K562 (cell line): ENCODE data around the gene C22orf39. TPM values are rescaled to one million over a fixed set of nuclear protein-coding genes. Genes with fewer than 3 reads are reported as not detected.

Source experiments
- CHD2 ChIP-seq: IDR thresholded peaks from 2 replicates; pipeline ENCODE4 v1.6.1; 2011; ENCODE audit warnings: low read depth, low read length
- ETV1 ChIP-seq: fragments of 450-650 bp; conservative IDR thresholded peaks from 2 replicates; pipeline ENCODE4 v1.6.1; 2016; ENCODE audit warnings: missing genetic modification characterization, control low read depth, low read depth, missing compliant biosample characterization
- HBP1 ChIP-seq: fragments of 450-650 bp; formaldehyde crosslinking; IDR thresholded peaks from 2 replicates; pipeline ENCODE4 v1.4.0; 2022; ENCODE audit warnings: missing genetic modification characterization
- HMG20A ChIP-seq: fragments of 450-650 bp; formaldehyde crosslinking; conservative IDR thresholded peaks from 2 replicates; pipeline ENCODE4 v1.4.0; 2020; ENCODE audit warnings: mild to moderate bottlenecking, mixed read lengths
- IRF9 ChIP-seq: fragments of 450-650 bp; IDR thresholded peaks from 2 replicates; pipeline ENCODE4 v1.6.1; 2016; ENCODE audit warnings: missing biosample characterization, missing genetic modification characterization
- JUN ChIP-seq, 2 experiments: sonication (generic) in 1 of 2; formaldehyde crosslinking in 1 of 2; IDR thresholded peaks; 2 replicates each; pipeline versions ENCODE4 v1.6.1 to v1.8.0; 2012 to 2022; ENCODE audit warnings: borderline replicate concordance in 2 of 2, mild to moderate bottlenecking in 2 of 2, improper control_type of control experiment in 1 of 2, low read depth in 1 of 2, low read length in 1 of 2, missing genetic modification reagents in 1 of 2
- KDM5B ChIP-seq: fragments of 200-600 bp; sonication (generic); IDR thresholded peaks from 2 replicates; pipeline ENCODE4 v1.6.1; 2012; ENCODE audit warnings: low read depth, mild to moderate bottlenecking, moderate library complexity, low read length, control low read depth, inconsistent platforms; ENCODE audit not compliant: insufficient replicate concordance
- KLF10 ChIP-seq: fragments of 250-450 bp; sonication (Bioruptor Pico); IDR thresholded peaks from 2 replicates; pipeline ENCODE4 v1.6.1; 2021; ENCODE audit warnings: matching md5 sums
- NR2C2 ChIP-seq, 2 experiments: fragments of 200-800 bp in 1 of 2; sonication (Bioruptor generic) in 1 of 2; sonication (generic) in 1 of 2; formaldehyde crosslinking in 1 of 2; IDR thresholded peaks; 2 replicates each; pipeline versions ENCODE4 v1.6.1 to v1.8.0; 2016 to 2022; ENCODE audit warnings: mild to moderate bottlenecking in 1 of 2, missing compliant biosample characterization in 1 of 2, missing genetic modification characterization in 1 of 2, missing genetic modification reagents in 1 of 2
- SREBF1 ChIP-seq: fragments of 150-350 bp; IDR thresholded peaks from 2 replicates; pipeline ENCODE4 v1.6.1; 2014; ENCODE audit warnings: antibody characterized with exemption, low read depth, low read length, borderline replicate concordance
- ZBTB43 ChIP-seq: sonication (generic); formaldehyde crosslinking; IDR thresholded peaks from 2 replicates; pipeline ENCODE4 v1.8.0; 2023; ENCODE audit warnings: mild to moderate bottlenecking, missing genetic modification reagents
- ZNF408 ChIP-seq: fragments of 250-450 bp; sonication (Bioruptor Pico); IDR thresholded peaks from 2 replicates; pipeline ENCODE4 v1.4.0; 2020; ENCODE audit warnings: low read depth, mild to moderate bottlenecking, moderate library complexity
- ZNF431 ChIP-seq: sonication (generic); formaldehyde crosslinking; IDR thresholded peaks from 2 replicates; pipeline ENCODE4 v1.8.0; 2022; ENCODE audit warnings: mild to moderate bottlenecking, missing genetic modification reagents
- ZNF668 ChIP-seq: fragments of 250-450 bp; sonication (Bioruptor Pico); IDR thresholded peaks from 2 replicates; pipeline ENCODE4 v1.8.0; 2022; ENCODE audit warnings: mild to moderate bottlenecking, inconsistent platforms
- polyA plus RNA-seq, 8 experiments: library from polyadenylated mRNA; depleted of rRNA in 4 of 8; stranded (reverse) in 5 of 8; unstranded in 3 of 8; fragments of >200 nt; fragmentation: Nextera tagmentation in 2 of 8; fragmentation: Illumina TruSeq in 1 of 8; extraction: Ambion mirVana in 2 of 8; extraction: Trizol in 1 of 8; gene quantifications; 2 replicates each; pipeline versions ENCODE4 v1.2.1 to v1.2.3, GENCODE V29; 2011 to 2014; ENCODE audit warnings: inconsistent platforms in 1 of 8, missing spikeins in 1 of 8
- total RNA-seq, 7 experiments: library from RNA; depleted of rRNA in 6 of 7; stranded (reverse); fragments of >200 nt in 6 of 7; fragmentation: Illumina TruSeq in 2 of 7; extraction: Trizol in 2 of 7; gene quantifications; 2 replicates each; pipeline versions ENCODE4 v1.2.1 to v1.2.3, GENCODE V29; 2011 to 2021; ENCODE audit warnings: low replicate concordance in 1 of 7
- TF ChIP-seq, protein P1 (sequence below): sonication (generic); formaldehyde crosslinking; IDR thresholded peaks from 2 replicates; pipeline ENCODE4 v1.8.1; 2023; ENCODE audit warnings: mild to moderate bottlenecking, missing genetic modification reagents
- TF ChIP-seq, protein P2 (sequence below): fragments of 450-650 bp; formaldehyde crosslinking; IDR thresholded peaks from 2 replicates; pipeline ENCODE4 v1.4.0; 2020; ENCODE audit warnings: mild to moderate bottlenecking, mixed read lengths

The C22orf39 gene
- total and polyA plus RNA-seq, 9 of the 15 experiments (the other 6 are each of a cell fraction or from before 2014, with no cell fraction given), result 20.4 to 139 (median 66.8) TPM

DNA sequence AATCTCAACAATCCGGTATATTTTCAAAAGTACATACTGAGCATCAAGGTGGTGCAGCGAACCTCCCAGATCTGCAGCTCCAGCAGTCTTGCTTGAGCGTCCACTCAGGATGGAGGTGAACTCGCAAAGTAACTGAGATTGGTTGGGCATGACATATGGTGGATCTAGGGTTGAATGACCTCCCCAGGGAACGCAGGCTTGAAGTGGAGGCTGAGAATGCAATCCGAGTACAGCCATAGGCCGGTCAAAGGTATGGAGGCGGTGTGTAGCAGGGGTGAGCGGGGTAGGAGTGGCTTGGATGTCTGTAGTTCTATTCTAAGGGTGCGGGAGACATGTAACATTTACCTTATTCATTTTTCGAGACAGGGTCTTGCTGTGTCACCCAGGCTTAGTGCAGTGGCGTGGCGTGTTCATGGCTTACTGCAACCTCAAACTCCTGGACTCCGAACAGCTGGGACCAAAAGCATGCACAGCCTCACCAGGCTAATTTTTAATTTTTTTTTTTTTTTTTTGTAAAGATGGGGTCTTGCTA, 631 bp upstream of the C22orf39 start (continued):
- TF ChIP-seq, protein P1, sequence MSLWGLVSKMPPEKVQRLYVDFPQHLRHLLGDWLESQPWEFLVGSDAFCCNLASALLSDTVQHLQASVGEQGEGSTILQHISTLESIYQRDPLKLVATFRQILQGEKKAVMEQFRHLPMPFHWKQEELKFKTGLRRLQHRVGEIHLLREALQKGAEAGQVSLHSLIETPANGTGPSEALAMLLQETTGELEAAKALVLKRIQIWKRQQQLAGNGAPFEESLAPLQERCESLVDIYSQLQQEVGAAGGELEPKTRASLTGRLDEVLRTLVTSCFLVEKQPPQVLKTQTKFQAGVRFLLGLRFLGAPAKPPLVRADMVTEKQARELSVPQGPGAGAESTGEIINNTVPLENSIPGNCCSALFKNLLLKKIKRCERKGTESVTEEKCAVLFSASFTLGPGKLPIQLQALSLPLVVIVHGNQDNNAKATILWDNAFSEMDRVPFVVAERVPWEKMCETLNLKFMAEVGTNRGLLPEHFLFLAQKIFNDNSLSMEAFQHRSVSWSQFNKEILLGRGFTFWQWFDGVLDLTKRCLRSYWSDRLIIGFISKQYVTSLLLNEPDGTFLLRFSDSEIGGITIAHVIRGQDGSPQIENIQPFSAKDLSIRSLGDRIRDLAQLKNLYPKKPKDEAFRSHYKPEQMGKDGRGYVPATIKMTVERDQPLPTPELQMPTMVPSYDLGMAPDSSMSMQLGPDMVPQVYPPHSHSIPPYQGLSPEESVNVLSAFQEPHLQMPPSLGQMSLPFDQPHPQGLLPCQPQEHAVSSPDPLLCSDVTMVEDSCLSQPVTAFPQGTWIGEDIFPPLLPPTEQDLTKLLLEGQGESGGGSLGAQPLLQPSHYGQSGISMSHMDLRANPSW (CRISPR knock-in tag), result peak; percentile 93; the same call in 1 of the 2 replicates
- TF ChIP-seq ZNF431 (CRISPR knock-in tag) (no peak), ZNF668 (CRISPR knock-in tag) (0 out of 2 replicates have a peak, but pooled peaks have one; percentile 4), HMG20A (CRISPR knock-in tag) (0 out of 2 replicates have a peak, but pooled peaks have one; percentile 42), IRF9 (tag) (no peak), KLF10 (no peak), HBP1 (CRISPR knock-in tag) (no peak), ETV1 (tag) (no peak; the same call in 1 of the 2 replicates), NR2C2 (CRISPR knock-in tag; IDR thresholded peaks at IDR 0.05) (no peak), NR2C2 (tag; IDR thresholded peaks at IDR 0.05) (no peak), ZBTB43 (CRISPR knock-in tag) (no peak), KDM5B (no peak), CHD2 (no peak), JUN (IDR thresholded peaks at IDR 0.05; ENCODE audit: borderline replicate concordance, low read depth, low read length) (no peak; the same call in 1 of the 2 replicates), JUN (CRISPR knock-in tag; IDR thresholded peaks at IDR 0.05; ENCODE audit: borderline replicate concordance) (no peak), SREBF1 (no peak), ZNF408 (CRISPR knock-in tag) (no peak)
- TF ChIP-seq, protein P2, sequence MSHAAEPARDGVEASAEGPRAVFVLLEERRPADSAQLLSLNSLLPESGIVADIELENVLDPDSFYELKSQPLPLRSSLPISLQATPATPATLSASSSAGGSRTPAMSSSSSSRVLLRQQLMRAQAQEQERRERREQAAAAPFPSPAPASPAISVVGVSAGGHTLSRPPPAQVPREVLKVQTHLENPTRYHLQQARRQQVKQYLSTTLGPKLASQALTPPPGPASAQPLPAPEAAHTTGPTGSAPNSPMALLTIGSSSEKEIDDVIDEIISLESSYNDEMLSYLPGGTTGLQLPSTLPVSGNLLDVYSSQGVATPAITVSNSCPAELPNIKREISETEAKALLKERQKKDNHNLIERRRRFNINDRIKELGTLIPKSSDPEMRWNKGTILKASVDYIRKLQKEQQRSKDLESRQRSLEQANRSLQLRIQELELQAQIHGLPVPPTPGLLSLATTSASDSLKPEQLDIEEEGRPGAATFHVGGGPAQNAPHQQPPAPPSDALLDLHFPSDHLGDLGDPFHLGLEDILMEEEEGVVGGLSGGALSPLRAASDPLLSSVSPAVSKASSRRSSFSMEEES (CRISPR knock-in tag), result no peak
